SIG-M5 treated with dmso at 0.1 percent for 504 hours (cell line): ENCODE measurements around the gene DDX60.
A peak's percentile ranks its signal among the peaks of the same experiment; 100 is the strongest.
"Not testable (repeated sequence)": the region's sequence is repeated elsewhere in the genome, so short reads cannot be mapped to it uniquely, and the experiment has no call there.

Experiments
- DNase-seq: peaks from one replicate; lab custom pipeline; 2025; ENCODE audit not compliant: unreplicated experiment; lab: John Stamatoyannopoulos, UW

The DDX60 gene

GRCh38 chr4:168293386-168293975 is 25.1 kb downstream of the DDX60 start:
- no peak for DNase-seq

GRCh38 chr4:168291242-168291641 is 27.3 kb downstream of the DDX60 start:
- DNase-seq = no peak

- not testable (repeated sequence) for DNase-seq
These were observed 32.7 kb downstream of the DDX60 start for GRCh38 chr4:168285850-168286249.

- DNase-seq = no peak
These were observed 39.0 kb downstream of the DDX60 start for GRCh38 chr4:168279556-168279955.

GRCh38 chr4:168275836-168276235 is 42.7 kb downstream of the DDX60 start:
- DNase-seq = no peak

GRCh38 chr4:168274871-168275270 is 43.7 kb downstream of the DDX60 start:
- no peak for DNase-seq

- DNase-seq = no peak
These were observed 44.7 kb downstream of the DDX60 start for GRCh38 chr4:168273838-168274237.

- DNase-seq = no peak
These were observed 46.1 kb downstream of the DDX60 start for GRCh38 chr4:168272488-168272887.

- DNase-seq = no peak
These were observed 48.7 kb downstream of the DDX60 start for GRCh38 chr4:168269896-168270295.

GRCh38 chr4:168265327-168265726 is 53.2 kb downstream of the DDX60 start:
- no peak for DNase-seq

- DNase-seq = no peak
These were observed 53.6 kb downstream of the DDX60 start for GRCh38 chr4:168264903-168265302.

- no peak for DNase-seq
These were observed 55.5 kb downstream of the DDX60 start for GRCh38 chr4:168263039-168263438.

- DNase-seq = no peak
These were observed 59.5 kb downstream of the DDX60 start for GRCh38 chr4:168259096-168259495.

- DNase-seq = peak; percentile 64
These were observed 60.8 kb downstream of the DDX60 start for GRCh38 chr4:168257768-168258167.

- DNase-seq = no peak
These were observed 70.3 kb downstream of the DDX60 start for GRCh38 chr4:168248176-168248710.

- no peak for DNase-seq
These were observed 70.9 kb downstream of the DDX60 start for GRCh38 chr4:168247603-168248002.

GRCh38 chr4:168241953-168242352 is 76.6 kb downstream of the DDX60 start:
- DNase-seq = no peak

GRCh38 chr4:168240821-168241220 is 77.7 kb downstream of the DDX60 start:
- DNase-seq = no peak

- no peak for DNase-seq
These were observed 97.3 kb downstream of the DDX60 start for GRCh38 chr4:168221301-168221700.

GRCh38 chr4:168220893-168221292 is 97.7 kb downstream of the DDX60 start:
- no peak for DNase-seq

GRCh38 chr4:168218645-168219044 is 99.9 kb downstream of the DDX60 start:
- DNase-seq = no peak

- DNase-seq = not testable (repeated sequence)
These were observed 105.0 kb downstream of the DDX60 start for GRCh38 chr4:168213511-168213910.

- DNase-seq = no peak
These were observed 105.9 kb downstream of the DDX60 start for GRCh38 chr4:168212656-168213055.
